ENCODE measurements around the gene ACOT7.

Gene ACOT7

GRCh38 chr1:6279613-6280383 lies 113.8 kb downstream of the ACOT7 start:
- DNase-seq, result no peak

- no peak for DNase-seq
These were observed 114.5 kb downstream of the ACOT7 start for GRCh38 chr1:6279066-6279465.

GRCh38 chr1:6278263-6278662 lies 115.3 kb downstream of the ACOT7 start:
- DNase-seq, result no peak

- DNase-seq, result no peak
These were observed 116.6 kb downstream of the ACOT7 start for GRCh38 chr1:6276811-6277555.

GRCh38 chr1:6275826-6276782 lies 117.5 kb downstream of the ACOT7 start:
- DNase-seq, result no peak

- DNase-seq, result no peak
These were observed 118.9 kb downstream of the ACOT7 start for GRCh38 chr1:6274622-6275139.

- DNase-seq, result no peak
These were observed 119.5 kb downstream of the ACOT7 start for GRCh38 chr1:6274102-6274501.

GRCh38 chr1:6273380-6273891 lies 120.1 kb downstream of the ACOT7 start:
- DNase-seq, result no peak

GRCh38 chr1:6272868-6273267 lies 120.7 kb downstream of the ACOT7 start:
- no peak for DNase-seq

- DNase-seq, result no peak
These were observed 121.1 kb downstream of the ACOT7 start for GRCh38 chr1:6272452-6272851.

GRCh38 chr1:6271554-6271953 lies 122.0 kb downstream of the ACOT7 start:
- DNase-seq, result peak; percentile 56

- no peak for DNase-seq
These were observed 122.6 kb downstream of the ACOT7 start for GRCh38 chr1:6271006-6271405.

- no peak for DNase-seq
These were observed 123.2 kb downstream of the ACOT7 start for GRCh38 chr1:6270401-6270800.

- peak; percentile 66 for DNase-seq
These were observed 123.7 kb downstream of the ACOT7 start for GRCh38 chr1:6269720-6270400.

GRCh38 chr1:6269296-6269695 lies 124.3 kb downstream of the ACOT7 start:
- no peak for DNase-seq

GRCh38 chr1:6268415-6268814 lies 125.2 kb downstream of the ACOT7 start:
- DNase-seq, result no peak

GRCh38 chr1:6267686-6268322 lies 125.8 kb downstream of the ACOT7 start:
- DNase-seq, result no peak

GRCh38 chr1:6266641-6267040 lies 126.9 kb downstream of the ACOT7 start:
- DNase-seq, result no peak

GRCh38 chr1:6265151-6265550 lies 128.4 kb downstream of the ACOT7 start:
- no peak for DNase-seq

GRCh38 chr1:6263716-6264115 lies 129.9 kb downstream of the ACOT7 start:
- DNase-seq, result no peak

GRCh38 chr1:6262555-6263420 lies 130.8 kb downstream of the ACOT7 start:
- no peak for DNase-seq

Measured in NCI-H1417 treated with DMSO at 0.1 percent for 48 hours (cell line).